ENCODE data around the gene MAGI2.
A peak's percentile ranks its signal among the peaks of the same experiment; 100 is the strongest.
"Not testable (repeated sequence)": the region's sequence is repeated elsewhere in the genome, so short reads cannot be mapped to it uniquely, and the experiment has no call there.

Gene MAGI2

GRCh38 chr7:78002021-78002420, 1451.4 kb downstream of the MAGI2 start:
- no peak for DNase-seq

- not testable (repeated sequence) for DNase-seq
These were observed 1454.3 kb downstream of the MAGI2 start for GRCh38 chr7:77999168-77999567.

GRCh38 chr7:77995717-77996116, 1457.8 kb downstream of the MAGI2 start:
- DNase-seq = no peak

GRCh38 chr7:77993838-77994237, 1459.6 kb downstream of the MAGI2 start:
- DNase-seq = no peak

- peak; percentile 32 for DNase-seq
These were observed 1461.8 kb downstream of the MAGI2 start for GRCh38 chr7:77991656-77992055.

GRCh38 chr7:77989981-77990566, 1463.4 kb downstream of the MAGI2 start:
- DNase-seq = peak; percentile 77

GRCh38 chr7:77985974-77986339, 1467.5 kb downstream of the MAGI2 start:
- DNase-seq = no peak

- DNase-seq = no peak
These were observed 1468.1 kb downstream of the MAGI2 start for GRCh38 chr7:77985232-77985973.

GRCh38 chr7:77983973-77984372, 1469.5 kb downstream of the MAGI2 start:
- DNase-seq = no peak

- DNase-seq = no peak
These were observed 1470.4 kb downstream of the MAGI2 start for GRCh38 chr7:77982926-77983550.

GRCh38 chr7:77980087-77980713, 1473.3 kb downstream of the MAGI2 start:
- no peak for DNase-seq

GRCh38 chr7:77979219-77979618, 1474.2 kb downstream of the MAGI2 start:
- DNase-seq = no peak

- no peak for DNase-seq
These were observed 1477.6 kb downstream of the MAGI2 start for GRCh38 chr7:77975672-77976480.

- no peak for DNase-seq
These were observed 1481.7 kb downstream of the MAGI2 start for GRCh38 chr7:77971726-77972125.

- DNase-seq = no peak
These were observed 1486.0 kb downstream of the MAGI2 start for GRCh38 chr7:77967429-77967828.
